G401.6 (cell line): Measurements from ENCODE around the gene AATK.
"Not testable (repeated sequence)": the region's sequence is repeated elsewhere in the genome, so short reads cannot be mapped to it uniquely, and the experiment has no call there.

Experiments used
- FAIRE-seq: peaks from 2 replicates; lab custom pipeline; 2012; peaks lifted over from hg19 to GRCh38; lab: Jason Lieb, UNC

AATK gene

GRCh38 chr17:81161536-81161935 lies 4.5 kb downstream of the AATK start:
- no peak for FAIRE-seq

GRCh38 chr17:81160747-81161453 lies 5.1 kb downstream of the AATK start:
- no peak for FAIRE-seq

GRCh38 chr17:81160306-81160705 lies 5.7 kb downstream of the AATK start:
- no peak for FAIRE-seq

GRCh38 chr17:81159611-81160265 lies 6.3 kb downstream of the AATK start:
- no peak for FAIRE-seq

GRCh38 chr17:81158688-81159590 lies 7.1 kb downstream of the AATK start:
- FAIRE-seq, result no peak

GRCh38 chr17:81157848-81158687 lies 8.0 kb downstream of the AATK start:
- no peak for FAIRE-seq

- no peak for FAIRE-seq
Observed at GRCh38 chr17:81156866-81157805, 8.9 kb downstream of the AATK start.

GRCh38 chr17:81154961-81155360 lies 11.1 kb downstream of the AATK start:
- FAIRE-seq, result no peak

- FAIRE-seq, result not testable (repeated sequence)
Observed at GRCh38 chr17:81154016-81154415, 12.0 kb downstream of the AATK start.

GRCh38 chr17:81153340-81153803 lies 12.6 kb downstream of the AATK start:
- no peak for FAIRE-seq

GRCh38 chr17:81152288-81152828 lies 13.7 kb downstream of the AATK start:
- FAIRE-seq, result no peak

- FAIRE-seq, result no peak
Observed at GRCh38 chr17:81151278-81151677, 14.7 kb downstream of the AATK start.

GRCh38 chr17:81150377-81151077 lies 15.5 kb downstream of the AATK start:
- no peak for FAIRE-seq

- no peak for FAIRE-seq
Observed at GRCh38 chr17:81148986-81149533, 17.0 kb downstream of the AATK start.

- no peak for FAIRE-seq
Observed at GRCh38 chr17:81148571-81148970, 17.4 kb downstream of the AATK start.

- FAIRE-seq, result no peak
Observed at GRCh38 chr17:81147701-81148100, 18.3 kb downstream of the AATK start.

- not testable (repeated sequence) for FAIRE-seq
Observed at GRCh38 chr17:81146208-81146607, 19.8 kb downstream of the AATK start.

- FAIRE-seq, result no peak
Observed at GRCh38 chr17:81144423-81144781, 21.6 kb downstream of the AATK start.

GRCh38 chr17:81143717-81144422 lies 22.2 kb downstream of the AATK start:
- FAIRE-seq, result no peak
